ENCODE measurements around the gene USH2A. TPM values are rescaled to one million over a fixed set of nuclear protein-coding genes. Genes with fewer than 3 reads are reported as not detected.

Gene USH2A
- total RNA-seq, 4 donors from 2014 or later = under 0.01 to 1.0 (median under 0.01) TPM; not detected in 1

- 72 to 73% methylated on average over 4 of the region's 4 CpGs for WGBS, 2 donors
- no peak overlapping the region for H3K4me3 ChIP-seq
- no peaks in the 10 kb centered on the region for H3K4me1 ChIP-seq
- no peak overlapping the region for H3K27ac ChIP-seq
- no peaks in the 10 kb centered on the region for H3K9me3 ChIP-seq
- DNase-seq (ENCODE audit: low spot score in 2 of 2) = no peak
- H3K27me3 ChIP-seq = no peaks in the 10 kb centered on the region
- peaks cover 0 to 61% (median 2%) of the 10 kb centered on the region in 3 donors for H3K36me3 ChIP-seq
- TF ChIP-seq CTCF (IDR thresholded peaks at IDR 0.05) (no peak), EP300 (IDR thresholded peaks at IDR 0.05) (no peak)
Measured at GRCh38 chr1:215623162-215623561, 800.1 kb downstream of the USH2A start.

GRCh38 chr1:215617979-215618378 lies 805.3 kb downstream of the USH2A start:
- H3K27ac ChIP-seq = no peak overlapping the region
- H3K36me3 ChIP-seq = peaks cover 0 to 91% (median 2%) of the 10 kb centered on the region in 3 donors
- 89 to 90% methylated on average over 1 of the region's 1 CpG for WGBS, 2 donors
- DNase-seq (ENCODE audit: low spot score in 2 of 2) = no peak
- peaks cover 0 to 4% (median 0%) of the 10 kb centered on the region in 4 donors for H3K9me3 ChIP-seq
- H3K4me3 ChIP-seq = no peak overlapping the region
- H3K4me1 ChIP-seq = no peaks in the 10 kb centered on the region
- H3K27me3 ChIP-seq = no peaks in the 10 kb centered on the region
- TF ChIP-seq POLR2A (IDR thresholded peaks at IDR 0.05) = no peak
- no peak for TF ChIP-seq CTCF (IDR thresholded peaks at IDR 0.05)
- no peak for TF ChIP-seq EP300 (IDR thresholded peaks at IDR 0.05)

- no peak for DNase-seq (ENCODE audit: low spot score in 2 of 2)
- no peak overlapping the region for H3K27ac ChIP-seq
- H3K4me1 ChIP-seq = peaks cover 0 to 7% (median 1%) of the 10 kb centered on the region in 4 donors
- 32 to 37% methylated on average over 3 of the region's 3 CpGs for WGBS, 2 donors
- no peak for TF ChIP-seq POLR2A (IDR thresholded peaks at IDR 0.05)
- no peak for TF ChIP-seq CTCF (IDR thresholded peaks at IDR 0.05)
- no peak for TF ChIP-seq EP300 (IDR thresholded peaks at IDR 0.05)
- no peak overlapping the region for H3K4me3 ChIP-seq
- H3K36me3 ChIP-seq = peaks cover 0 to 71% (median 0%) of the 10 kb centered on the region in 3 donors
- peaks cover 0 to 4% (median 0%) of the 10 kb centered on the region in 4 donors for H3K9me3 ChIP-seq
- H3K27me3 ChIP-seq = no peaks in the 10 kb centered on the region
Measured at GRCh38 chr1:215612391-215612790, 810.9 kb downstream of the USH2A start.

- H3K4me3 ChIP-seq = no peak overlapping the region
- no peak for TF ChIP-seq CTCF (IDR thresholded peaks at IDR 0.05)
- TF ChIP-seq POLR2A (IDR thresholded peaks at IDR 0.05) = no peak
- TF ChIP-seq EP300 (IDR thresholded peaks at IDR 0.05) = no peak
- H3K27ac ChIP-seq = no peak overlapping the region
- WGBS, 2 donors = 82 to 87% methylated on average over 4 of the region's 4 CpGs
- H3K27me3 ChIP-seq = no peaks in the 10 kb centered on the region
- no peak for DNase-seq (ENCODE audit: low spot score in 2 of 2)
- H3K4me1 ChIP-seq = peaks cover 0 to 33% (median 1%) of the 10 kb centered on the region in 4 donors
- peaks cover 0 to 2% (median 0%) of the 10 kb centered on the region in 4 donors for H3K9me3 ChIP-seq
- peaks cover 0 to 46% (median 0%) of the 10 kb centered on the region in 3 donors for H3K36me3 ChIP-seq
Measured at GRCh38 chr1:215608646-215609045, 814.6 kb downstream of the USH2A start.

- H3K27me3 ChIP-seq = no peaks in the 10 kb centered on the region
- DNase-seq (ENCODE audit: low spot score in 2 of 2) = no peak
- H3K36me3 ChIP-seq = peaks cover 0 to 34% (median 0%) of the 10 kb centered on the region in 3 donors
- H3K9me3 ChIP-seq = no peaks in the 10 kb centered on the region
- peaks cover 0 to 32% (median 6%) of the 10 kb centered on the region in 4 donors for H3K4me1 ChIP-seq
- TF ChIP-seq POLR2A (IDR thresholded peaks at IDR 0.05) (no peak), CTCF (IDR thresholded peaks at IDR 0.05) (no peak), EP300 (IDR thresholded peaks at IDR 0.05) (no peak)
- H3K27ac ChIP-seq = no peak overlapping the region
- WGBS, 2 donors = 66 to 76% methylated on average over 1 of the region's 1 CpG
- H3K4me3 ChIP-seq = no peak overlapping the region
Measured at GRCh38 chr1:215607412-215607811, 815.8 kb downstream of the USH2A start.

All from tibial nerve (tissue), 4 donors.